ENCODE results near the gene ADAMTS17.

Gene ADAMTS17

DNA sequence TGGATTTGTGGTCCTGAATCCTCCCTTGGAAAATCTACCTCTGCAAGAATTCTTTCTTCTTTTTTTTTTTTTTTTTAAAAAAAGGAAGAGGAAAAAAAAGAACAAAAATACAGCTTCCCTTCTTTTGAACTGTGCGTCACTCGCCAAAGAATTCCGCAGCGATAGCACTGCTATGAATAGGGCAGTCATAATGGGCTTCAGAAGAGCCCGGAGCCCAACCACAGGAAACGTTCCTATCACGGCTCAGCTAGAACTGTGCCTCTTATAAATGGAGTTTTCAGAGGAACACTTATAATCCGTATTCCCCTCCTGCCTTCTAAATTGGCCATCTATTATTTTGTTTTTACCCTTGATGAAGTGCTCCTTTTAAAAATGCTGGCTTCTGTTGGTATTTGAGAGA is 227.7 kb downstream of the ADAMTS17 start:
- ChIA-PET CTCF (no interaction called here), POLR2A (no interaction called here)
- TF ChIP-seq, protein P1, sequence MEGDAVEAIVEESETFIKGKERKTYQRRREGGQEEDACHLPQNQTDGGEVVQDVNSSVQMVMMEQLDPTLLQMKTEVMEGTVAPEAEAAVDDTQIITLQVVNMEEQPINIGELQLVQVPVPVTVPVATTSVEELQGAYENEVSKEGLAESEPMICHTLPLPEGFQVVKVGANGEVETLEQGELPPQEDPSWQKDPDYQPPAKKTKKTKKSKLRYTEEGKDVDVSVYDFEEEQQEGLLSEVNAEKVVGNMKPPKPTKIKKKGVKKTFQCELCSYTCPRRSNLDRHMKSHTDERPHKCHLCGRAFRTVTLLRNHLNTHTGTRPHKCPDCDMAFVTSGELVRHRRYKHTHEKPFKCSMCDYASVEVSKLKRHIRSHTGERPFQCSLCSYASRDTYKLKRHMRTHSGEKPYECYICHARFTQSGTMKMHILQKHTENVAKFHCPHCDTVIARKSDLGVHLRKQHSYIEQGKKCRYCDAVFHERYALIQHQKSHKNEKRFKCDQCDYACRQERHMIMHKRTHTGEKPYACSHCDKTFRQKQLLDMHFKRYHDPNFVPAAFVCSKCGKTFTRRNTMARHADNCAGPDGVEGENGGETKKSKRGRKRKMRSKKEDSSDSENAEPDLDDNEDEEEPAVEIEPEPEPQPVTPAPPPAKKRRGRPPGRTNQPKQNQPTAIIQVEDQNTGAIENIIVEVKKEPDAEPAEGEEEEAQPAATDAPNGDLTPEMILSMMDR (IDR thresholded peaks at IDR 0.05; ENCODE audit: control extremely low read depth, extremely low read depth, low read depth, missing control alignments): no peak
- no peak for DNase-seq (ENCODE audit: extremely low spot score)

DNA sequence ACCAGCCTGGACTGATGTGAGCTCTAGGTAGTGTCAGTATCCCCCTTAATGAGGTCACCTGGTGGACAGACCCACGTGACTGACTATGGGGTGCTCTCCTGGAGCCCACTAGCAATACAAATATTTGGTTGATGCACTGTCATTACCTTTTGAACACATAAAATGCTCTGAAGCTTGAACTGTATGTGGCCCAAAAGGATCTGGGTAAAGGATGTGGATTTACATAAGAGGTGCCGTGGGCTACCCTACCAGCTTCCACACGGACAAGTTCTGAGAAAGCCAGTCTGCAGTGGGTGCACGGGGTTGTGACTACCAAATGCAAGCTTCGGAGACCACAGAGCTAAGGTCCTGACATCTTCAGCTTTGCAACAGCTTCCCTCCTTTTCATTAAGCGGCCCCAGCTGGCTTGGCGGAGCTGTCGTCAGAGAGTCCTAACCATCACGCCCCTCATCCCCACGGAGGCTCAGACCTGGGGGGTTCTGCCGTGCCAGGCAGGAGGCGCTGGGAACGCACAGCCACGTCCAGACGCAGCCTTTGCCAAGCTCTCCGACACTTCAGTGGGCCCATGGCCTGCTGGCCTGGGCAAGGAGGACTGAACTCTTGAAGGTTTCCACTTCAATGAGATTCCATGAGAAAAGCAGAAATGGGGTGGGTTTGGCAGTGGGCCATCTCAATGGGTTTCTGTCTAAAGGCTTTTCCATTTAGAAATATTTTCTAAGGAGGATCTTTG is 228.3 kb downstream of the ADAMTS17 start:
- CTCF ChIA-PET: no interaction called here
- TF ChIP-seq, protein P1 (IDR thresholded peaks at IDR 0.05; ENCODE audit: control extremely low read depth, extremely low read depth, low read depth, missing control alignments): no peak
- POLR2A ChIA-PET: no interaction called here

DNA sequence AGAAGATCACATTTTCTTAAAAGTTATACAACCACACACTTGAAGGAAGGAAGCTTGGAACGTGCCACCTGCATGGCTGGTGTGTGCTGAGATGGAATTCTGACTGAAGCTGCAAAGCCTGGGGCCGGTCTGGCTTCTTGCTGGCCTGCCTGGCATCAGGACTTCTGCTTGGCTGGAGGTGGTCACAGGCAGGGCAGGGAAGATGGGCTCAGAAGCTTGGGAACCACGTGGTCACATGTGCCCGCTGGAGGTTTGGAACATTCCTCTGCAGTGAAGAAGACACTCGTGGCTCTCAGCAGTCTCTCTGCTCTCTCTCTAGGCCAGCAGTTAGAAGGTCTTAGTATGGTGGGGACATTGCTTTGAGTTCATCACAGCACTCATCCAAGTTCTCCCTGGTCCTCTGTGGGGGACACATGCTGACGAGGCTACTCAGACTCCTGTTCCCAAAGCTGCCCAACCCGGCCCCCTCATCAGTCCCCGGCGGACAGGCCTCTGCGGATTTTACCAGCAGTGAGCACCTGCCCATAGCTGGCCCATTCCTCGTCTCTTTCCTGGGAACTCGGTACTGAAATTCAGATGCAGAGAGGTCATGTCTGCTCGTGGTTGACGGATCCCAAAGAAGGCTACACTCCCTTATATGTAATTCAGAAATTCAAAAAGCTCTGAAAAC is 229.0 kb downstream of the ADAMTS17 start:
- TF ChIP-seq, protein P1 (IDR thresholded peaks at IDR 0.05; ENCODE audit: control extremely low read depth, extremely low read depth, low read depth, missing control alignments): no peak
- POLR2A ChIA-PET: no interaction called here

More for the DNA sequence above, 228.3 kb downstream of the ADAMTS17 start:
- DNase-seq (ENCODE audit: extremely low spot score): no peak

DNA sequence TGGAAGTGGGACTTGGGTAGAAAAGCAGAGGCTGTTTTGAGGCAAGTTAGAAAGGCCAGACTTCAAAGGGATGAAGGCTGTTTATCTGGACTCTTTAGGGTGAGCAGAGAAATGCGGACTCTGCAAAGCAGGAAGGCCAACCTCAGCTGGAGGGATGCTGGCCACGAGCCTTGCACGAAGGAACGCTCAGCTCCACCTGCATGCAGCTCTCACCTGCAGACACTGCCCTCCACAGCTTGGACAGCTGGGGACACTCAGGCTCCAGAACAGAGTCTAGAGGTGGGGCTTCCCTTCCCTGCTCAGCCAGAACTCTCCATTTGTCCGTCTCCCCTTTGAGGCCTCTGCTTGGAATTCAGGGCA is 229.7 kb downstream of the ADAMTS17 start:
- TF ChIP-seq, protein P1 (IDR thresholded peaks at IDR 0.05; ENCODE audit: control extremely low read depth, extremely low read depth, low read depth, missing control alignments): no peak
- no peak for DNase-seq (ENCODE audit: extremely low spot score)
- CTCF ChIA-PET: interaction anchor here (1.5 kb wide), 1 partner anchor 14 kb away, joined by 3 read pairs; no protein-coding TSS in a partner anchor

More for the DNA sequence above, 229.0 kb downstream of the ADAMTS17 start:
- CTCF ChIA-PET: interaction anchor here (1.5 kb wide), 1 partner anchor 13 kb away, joined by 3 read pairs; no protein-coding TSS in a partner anchor
- no peak for DNase-seq (ENCODE audit: extremely low spot score)

DNA sequence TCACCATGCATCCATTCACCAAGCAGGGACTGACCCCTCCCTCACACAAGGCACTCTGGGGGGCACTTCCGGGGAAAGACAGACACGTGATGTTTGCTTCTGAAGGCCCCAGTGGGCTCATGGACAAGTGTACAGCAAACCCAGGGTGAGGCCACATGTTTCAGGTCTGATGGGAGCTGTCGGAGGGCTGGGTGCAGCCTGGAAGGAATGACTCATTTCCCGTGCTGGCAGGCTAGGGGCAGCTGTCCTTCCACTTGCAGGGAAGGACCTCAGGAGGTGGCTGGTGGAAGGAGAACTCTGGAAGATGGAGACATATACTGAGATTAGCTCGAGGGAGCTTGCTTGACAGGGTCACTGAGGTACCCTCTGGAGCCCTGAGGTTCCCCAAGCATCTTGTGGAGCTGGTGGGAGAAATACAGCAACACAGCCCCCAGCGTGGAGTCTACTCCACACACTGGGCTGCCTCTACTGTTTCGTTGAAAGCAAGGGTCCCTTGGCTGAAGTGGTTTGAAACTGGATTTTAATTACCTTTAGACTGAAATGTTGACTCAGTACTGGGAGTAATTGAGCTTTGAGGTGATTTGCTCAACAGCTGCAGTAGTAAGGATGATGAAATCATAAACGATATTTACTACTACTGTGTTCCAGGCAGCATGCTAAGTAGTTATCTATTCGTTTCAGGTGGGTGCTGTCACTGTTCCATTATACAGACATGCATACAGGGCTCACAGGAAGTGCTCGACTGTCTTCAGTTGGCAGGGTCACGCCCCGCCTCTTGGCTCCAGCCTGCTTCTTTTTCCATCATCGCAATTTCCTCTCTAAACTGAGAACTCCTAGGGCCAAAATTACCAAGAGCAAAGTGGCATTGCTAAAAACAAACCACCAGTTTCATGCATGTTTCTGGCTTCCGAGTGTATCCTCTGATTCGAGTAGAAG is 230.4 kb downstream of the ADAMTS17 start:
- DNase-seq (ENCODE audit: extremely low spot score): no peak
- POLR2A ChIA-PET: no interaction called here
- CTCF ChIA-PET: interaction anchor here (1.5 kb wide), 1 partner anchor 15 kb away, joined by 3 read pairs; no protein-coding TSS in a partner anchor
- TF ChIP-seq, protein P1 (IDR thresholded peaks at IDR 0.05; ENCODE audit: control extremely low read depth, extremely low read depth, low read depth, missing control alignments): no peak

More for the DNA sequence above, 229.7 kb downstream of the ADAMTS17 start:
- POLR2A ChIA-PET: no interaction called here

DNA sequence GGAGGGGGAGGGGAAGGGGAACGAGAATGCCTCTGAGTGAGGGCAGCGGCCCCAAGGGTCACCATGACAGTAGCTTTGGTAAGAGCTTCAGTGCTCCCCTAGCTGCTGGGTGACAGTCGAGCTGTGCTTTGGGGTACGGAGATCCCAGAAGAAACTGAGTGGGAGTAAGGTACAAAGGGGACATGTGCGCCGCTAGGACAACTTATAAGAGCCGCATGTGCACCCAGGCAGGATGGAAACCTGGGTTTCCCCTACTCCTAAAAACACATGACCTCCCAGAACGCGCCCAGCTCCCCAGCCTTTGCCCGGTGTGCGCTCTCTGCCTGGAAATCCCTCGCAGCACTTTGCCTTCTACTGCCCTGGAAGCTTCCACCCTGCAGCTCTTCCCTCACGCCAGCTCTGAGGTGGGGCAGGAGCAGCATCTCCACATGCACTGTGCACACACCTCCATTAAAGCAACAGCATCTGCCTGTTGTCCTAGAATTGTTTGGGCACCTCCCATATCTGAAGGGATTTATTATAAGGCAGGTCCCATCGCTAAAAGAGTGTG is 232.2 kb downstream of the ADAMTS17 start:
- POLR2A ChIA-PET: no interaction called here
- DNase-seq (ENCODE audit: extremely low spot score): no peak
- CTCF ChIA-PET: no interaction called here
- TF ChIP-seq, protein P1 (IDR thresholded peaks at IDR 0.05; ENCODE audit: control extremely low read depth, extremely low read depth, low read depth, missing control alignments): no peak

All from GM10248 (cell line).